ENCODE data around the gene PDCL2.

DNA sequence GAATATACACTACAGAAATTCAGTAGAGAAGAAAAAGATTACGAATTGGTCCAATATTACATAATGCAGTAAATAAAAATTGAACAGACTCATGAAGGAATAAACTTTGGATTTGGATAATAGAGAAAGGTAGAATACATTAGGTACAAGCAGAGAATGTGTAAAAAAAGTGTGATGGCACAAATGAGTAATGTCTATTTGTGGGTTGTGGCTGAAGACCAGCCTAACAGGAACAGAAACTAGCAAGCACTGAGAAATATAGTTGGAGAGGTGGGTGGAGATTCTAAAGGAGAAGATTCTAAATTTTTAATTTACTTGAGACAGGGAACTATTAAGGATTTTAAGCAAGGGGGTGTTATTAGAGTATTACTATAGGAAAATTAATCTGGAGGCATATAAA lies 30.2 kb downstream of the PDCL2 start:
- TF ChIP-seq, protein P1, sequence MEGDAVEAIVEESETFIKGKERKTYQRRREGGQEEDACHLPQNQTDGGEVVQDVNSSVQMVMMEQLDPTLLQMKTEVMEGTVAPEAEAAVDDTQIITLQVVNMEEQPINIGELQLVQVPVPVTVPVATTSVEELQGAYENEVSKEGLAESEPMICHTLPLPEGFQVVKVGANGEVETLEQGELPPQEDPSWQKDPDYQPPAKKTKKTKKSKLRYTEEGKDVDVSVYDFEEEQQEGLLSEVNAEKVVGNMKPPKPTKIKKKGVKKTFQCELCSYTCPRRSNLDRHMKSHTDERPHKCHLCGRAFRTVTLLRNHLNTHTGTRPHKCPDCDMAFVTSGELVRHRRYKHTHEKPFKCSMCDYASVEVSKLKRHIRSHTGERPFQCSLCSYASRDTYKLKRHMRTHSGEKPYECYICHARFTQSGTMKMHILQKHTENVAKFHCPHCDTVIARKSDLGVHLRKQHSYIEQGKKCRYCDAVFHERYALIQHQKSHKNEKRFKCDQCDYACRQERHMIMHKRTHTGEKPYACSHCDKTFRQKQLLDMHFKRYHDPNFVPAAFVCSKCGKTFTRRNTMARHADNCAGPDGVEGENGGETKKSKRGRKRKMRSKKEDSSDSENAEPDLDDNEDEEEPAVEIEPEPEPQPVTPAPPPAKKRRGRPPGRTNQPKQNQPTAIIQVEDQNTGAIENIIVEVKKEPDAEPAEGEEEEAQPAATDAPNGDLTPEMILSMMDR (IDR thresholded peaks at IDR 0.05 in 4 of 5, conservative IDR thresholded peaks at IDR 0.05 in 1 of 5) = no peak
- no peak for TF ChIP-seq POLR2A (IDR thresholded peaks at IDR 0.05)

Measured in gastrocnemius medialis (tissue), 4 donors.